Measurements from ENCODE around the gene FOSL2.

GRCh38 chr2:28375742-28376631 lies 16.7 kb upstream of the FOSL2 start:
- TF ChIP-seq, protein P1, sequence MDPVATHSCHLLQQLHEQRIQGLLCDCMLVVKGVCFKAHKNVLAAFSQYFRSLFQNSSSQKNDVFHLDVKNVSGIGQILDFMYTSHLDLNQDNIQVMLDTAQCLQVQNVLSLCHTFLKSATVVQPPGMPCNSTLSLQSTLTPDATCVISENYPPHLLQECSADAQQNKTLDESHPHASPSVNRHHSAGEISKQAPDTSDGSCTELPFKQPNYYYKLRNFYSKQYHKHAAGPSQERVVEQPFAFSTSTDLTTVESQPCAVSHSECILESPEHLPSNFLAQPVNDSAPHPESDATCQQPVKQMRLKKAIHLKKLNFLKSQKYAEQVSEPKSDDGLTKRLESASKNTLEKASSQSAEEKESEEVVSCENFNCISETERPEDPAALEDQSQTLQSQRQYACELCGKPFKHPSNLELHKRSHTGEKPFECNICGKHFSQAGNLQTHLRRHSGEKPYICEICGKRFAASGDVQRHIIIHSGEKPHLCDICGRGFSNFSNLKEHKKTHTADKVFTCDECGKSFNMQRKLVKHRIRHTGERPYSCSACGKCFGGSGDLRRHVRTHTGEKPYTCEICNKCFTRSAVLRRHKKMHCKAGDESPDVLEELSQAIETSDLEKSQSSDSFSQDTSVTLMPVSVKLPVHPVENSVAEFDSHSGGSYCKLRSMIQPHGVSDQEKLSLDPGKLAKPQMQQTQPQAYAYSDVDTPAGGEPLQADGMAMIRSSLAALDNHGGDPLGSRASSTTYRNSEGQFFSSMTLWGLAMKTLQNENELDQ (tag by site-specific recombination; IDR thresholded peaks at IDR 0.05; ENCODE audit: low read depth): no peak
- no peak for TF ChIP-seq ZNF664 (tag by site-specific recombination; IDR thresholded peaks at IDR 0.05)
- no peak for TF ChIP-seq ZNF654 (tag by site-specific recombination; IDR thresholded peaks at IDR 0.05; ENCODE audit: low read depth)
- no peak for TF ChIP-seq HOXC10 (CRISPR knock-in tag; IDR thresholded peaks at IDR 0.05)
- TF ChIP-seq ZSCAN4 (tag by site-specific recombination; IDR thresholded peaks at IDR 0.05): no peak
- TF ChIP-seq KLF16 (tag by site-specific recombination; IDR thresholded peaks at IDR 0.05): no peak
- TF ChIP-seq ZNF133 (tag by site-specific recombination; IDR thresholded peaks at IDR 0.05): no peak
- no peak for TF ChIP-seq CTCF (tag by site-specific recombination; IDR thresholded peaks at IDR 0.05)
- TF ChIP-seq SCRT2 (tag by site-specific recombination; IDR thresholded peaks at IDR 0.05): no peak
- TF ChIP-seq KLF1 (tag by site-specific recombination; IDR thresholded peaks at IDR 0.05): no peak
- TF ChIP-seq, protein P2, sequence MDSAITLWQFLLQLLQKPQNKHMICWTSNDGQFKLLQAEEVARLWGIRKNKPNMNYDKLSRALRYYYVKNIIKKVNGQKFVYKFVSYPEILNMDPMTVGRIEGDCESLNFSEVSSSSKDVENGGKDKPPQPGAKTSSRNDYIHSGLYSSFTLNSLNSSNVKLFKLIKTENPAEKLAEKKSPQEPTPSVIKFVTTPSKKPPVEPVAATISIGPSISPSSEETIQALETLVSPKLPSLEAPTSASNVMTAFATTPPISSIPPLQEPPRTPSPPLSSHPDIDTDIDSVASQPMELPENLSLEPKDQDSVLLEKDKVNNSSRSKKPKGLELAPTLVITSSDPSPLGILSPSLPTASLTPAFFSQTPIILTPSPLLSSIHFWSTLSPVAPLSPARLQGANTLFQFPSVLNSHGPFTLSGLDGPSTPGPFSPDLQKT (IDR thresholded peaks at IDR 0.05; ENCODE audit: borderline replicate concordance, low read depth, low read length): no peak

All from HEK293 (cell line).